ENCODE data around the gene SBF2. TPM values are rescaled to one million over a fixed set of nuclear protein-coding genes. Genes with fewer than 3 reads are reported as not detected.
"Not testable (repeated sequence)": the region's sequence is repeated elsewhere in the genome, so short reads cannot be mapped to it uniquely, and the experiment has no call there.

The SBF2 gene
- total and polyA plus RNA-seq, 10 donors: 3.6 to 70.9 (median 57.1) TPM

DNA sequence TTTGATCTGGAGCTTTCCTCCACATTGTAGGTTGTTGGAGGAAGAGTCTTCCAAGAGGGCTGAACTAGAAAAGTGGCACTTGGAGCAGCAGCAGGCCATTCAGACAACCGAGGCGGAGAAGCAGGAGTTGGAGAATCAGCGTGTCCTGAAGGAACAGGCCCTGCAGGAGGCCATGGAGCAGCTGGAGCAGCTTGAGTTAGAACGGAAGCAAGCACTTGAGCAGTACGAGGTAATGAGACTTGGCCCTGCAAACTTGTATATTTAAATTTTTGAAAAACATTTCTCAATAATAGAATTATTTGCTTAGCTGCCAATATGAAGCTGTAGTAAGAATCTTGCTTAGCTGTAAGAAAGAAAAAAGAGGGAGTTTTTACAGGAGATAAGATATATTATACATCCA is 546.2 kb downstream of the SBF2 start:
- 49 to 80% (median 66%) methylated on average over 5 of the region's 5 CpGs for WGBS, 5 donors
- H3K36me3 ChIP-seq: peaks cover 0 to 85% (median 26%) of the 10 kb centered on the region in 6 donors

DNA sequence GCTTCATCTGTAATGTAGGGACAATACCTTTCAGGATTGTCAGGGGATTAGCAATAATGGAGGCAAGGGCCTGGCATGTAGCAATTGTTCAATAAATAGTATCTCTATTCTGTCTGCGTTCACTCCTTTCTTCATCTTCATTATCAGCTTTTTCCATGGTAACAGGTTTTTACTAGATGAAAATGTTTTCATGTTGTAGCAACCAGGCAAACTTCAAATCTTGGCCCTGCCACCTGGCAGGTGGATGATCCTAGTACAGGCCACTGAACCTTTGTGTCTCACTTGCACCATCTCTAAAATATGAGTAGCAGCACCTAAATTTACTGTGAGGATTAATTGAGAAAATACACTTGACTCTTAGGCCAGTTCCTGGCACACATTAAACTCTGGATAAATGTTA is 546.8 kb downstream of the SBF2 start:
- H3K27ac ChIP-seq: peak overlapping the region in 7 of 8 donors; percentile 3 to 81 (median 72)
- no peaks in the 10 kb centered on the region for H3K9me3 ChIP-seq
- intact Hi-C loops (cut with DNase I; ENCODE audit: low total_unique reads): loop anchor here (5.0 kb wide), 1 partner anchor 135 kb away; no protein-coding TSS in a partner anchor
- peaks cover 36 to 82% (median 48%) of the 10 kb centered on the region in 6 donors for H3K4me1 ChIP-seq
- WGBS, 5 donors: 72 to 88% (median 83%) methylated on average over 1 of the region's 1 CpG
- no peak overlapping the region for H3K4me3 ChIP-seq
- no peak for TF ChIP-seq POLR2AphosphoS5 (IDR thresholded peaks at IDR 0.05)
- DNase-seq: no peak
- H3K36me3 ChIP-seq: peaks cover 0 to 87% (median 26%) of the 10 kb centered on the region in 6 donors
- no peaks in the 10 kb centered on the region for H3K27me3 ChIP-seq (replicated peaks in 1 of 7)

More for the DNA sequence above, 546.2 kb downstream of the SBF2 start:
- no peak for TF ChIP-seq POLR2AphosphoS5 (IDR thresholded peaks at IDR 0.05)
- TF ChIP-seq, protein P1, sequence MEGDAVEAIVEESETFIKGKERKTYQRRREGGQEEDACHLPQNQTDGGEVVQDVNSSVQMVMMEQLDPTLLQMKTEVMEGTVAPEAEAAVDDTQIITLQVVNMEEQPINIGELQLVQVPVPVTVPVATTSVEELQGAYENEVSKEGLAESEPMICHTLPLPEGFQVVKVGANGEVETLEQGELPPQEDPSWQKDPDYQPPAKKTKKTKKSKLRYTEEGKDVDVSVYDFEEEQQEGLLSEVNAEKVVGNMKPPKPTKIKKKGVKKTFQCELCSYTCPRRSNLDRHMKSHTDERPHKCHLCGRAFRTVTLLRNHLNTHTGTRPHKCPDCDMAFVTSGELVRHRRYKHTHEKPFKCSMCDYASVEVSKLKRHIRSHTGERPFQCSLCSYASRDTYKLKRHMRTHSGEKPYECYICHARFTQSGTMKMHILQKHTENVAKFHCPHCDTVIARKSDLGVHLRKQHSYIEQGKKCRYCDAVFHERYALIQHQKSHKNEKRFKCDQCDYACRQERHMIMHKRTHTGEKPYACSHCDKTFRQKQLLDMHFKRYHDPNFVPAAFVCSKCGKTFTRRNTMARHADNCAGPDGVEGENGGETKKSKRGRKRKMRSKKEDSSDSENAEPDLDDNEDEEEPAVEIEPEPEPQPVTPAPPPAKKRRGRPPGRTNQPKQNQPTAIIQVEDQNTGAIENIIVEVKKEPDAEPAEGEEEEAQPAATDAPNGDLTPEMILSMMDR (IDR thresholded peaks at IDR 0.05 in 8 of 11, conservative IDR thresholded peaks at IDR 0.05 in 3 of 11): peak in 1 of 11 experiments; percentile 9
- H3K9me3 ChIP-seq: no peaks in the 10 kb centered on the region
- peak overlapping the region in 7 of 8 donors; percentile 3 to 81 (median 72) for H3K27ac ChIP-seq
- intact Hi-C loops (cut with DNase I; ENCODE audit: low total_unique reads): loop anchor here (5.0 kb wide), 1 partner anchor 136 kb away; no protein-coding TSS in a partner anchor
- H3K27me3 ChIP-seq (replicated peaks in 1 of 7): no peaks in the 10 kb centered on the region
- no peak overlapping the region for H3K4me3 ChIP-seq
- DNase-seq: no peak
- peaks cover 36 to 85% (median 48%) of the 10 kb centered on the region in 6 donors for H3K4me1 ChIP-seq

DNA sequence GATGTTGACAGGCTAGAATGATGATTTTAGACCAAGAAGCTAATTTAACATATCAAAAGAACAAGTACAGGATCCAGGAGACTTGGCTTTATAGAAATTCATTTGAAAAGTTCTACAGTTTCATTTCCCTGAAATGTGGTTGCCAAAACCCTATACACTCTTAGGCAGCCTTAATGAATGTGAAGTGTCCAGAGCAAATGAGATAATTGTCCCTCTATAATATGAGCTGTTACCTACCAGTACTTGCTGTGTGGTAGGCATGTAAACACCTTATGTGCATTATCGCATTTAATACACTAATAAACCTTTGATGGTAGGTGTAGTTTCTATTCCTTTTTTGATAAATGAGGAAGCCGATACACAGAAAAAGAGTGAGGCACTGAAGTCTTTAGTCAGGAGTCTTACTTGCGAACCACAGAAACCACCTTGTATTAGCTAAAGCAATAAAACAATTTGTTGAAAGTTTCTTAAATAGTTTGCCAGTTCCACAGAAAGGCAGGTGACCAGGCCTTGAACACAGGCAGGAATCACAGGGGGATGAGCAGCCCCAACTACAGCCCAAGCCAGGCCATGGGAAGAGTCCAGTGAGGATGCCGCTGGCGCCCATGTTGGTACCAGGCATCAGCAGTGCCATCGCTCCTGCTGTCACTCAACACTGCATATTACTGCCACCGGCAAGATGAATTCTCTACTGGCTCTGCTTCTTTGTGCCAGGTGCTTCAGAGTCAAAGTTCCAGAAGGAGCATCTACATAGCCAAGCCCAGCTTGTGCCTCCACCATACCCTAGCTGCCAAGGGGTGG is 548.4 kb downstream of the SBF2 start:
- Histone ChIP-seq H3K27me3 (replicated peaks in 1 of 7) (no peaks in the 10 kb centered on the region), H3K4me1 (peaks cover 36 to 68% (median 48%) of the 10 kb centered on the region in 6 donors), H3K4me3 (no peak overlapping the region), H3K9me3 (no peaks in the 10 kb centered on the region), H3K36me3 (peaks cover 0 to 87% (median 32%) of the 10 kb centered on the region in 6 donors), H3K27ac (peak overlapping the region; percentile 4 to 81 (median 56))
- no peak for TF ChIP-seq POLR2A (IDR thresholded peaks at IDR 0.05)
- TF ChIP-seq, protein P1 (IDR thresholded peaks at IDR 0.05 in 8 of 11, conservative IDR thresholded peaks at IDR 0.05 in 3 of 11): no peak
- peak in 2 of 3 donors; percentile 12 to 49 for TF ChIP-seq POLR2AphosphoS5 (IDR thresholded peaks at IDR 0.05)
- DNase-seq: no peak
- intact Hi-C loops (cut with DNase I; ENCODE audit: low total_unique reads): loop anchor here (5.0 kb wide), 1 partner anchor 133 kb away; no protein-coding TSS in a partner anchor
- 54 to 75% (median 59%) methylated on average over 7 of the region's 7 CpGs for WGBS, 5 donors

DNA sequence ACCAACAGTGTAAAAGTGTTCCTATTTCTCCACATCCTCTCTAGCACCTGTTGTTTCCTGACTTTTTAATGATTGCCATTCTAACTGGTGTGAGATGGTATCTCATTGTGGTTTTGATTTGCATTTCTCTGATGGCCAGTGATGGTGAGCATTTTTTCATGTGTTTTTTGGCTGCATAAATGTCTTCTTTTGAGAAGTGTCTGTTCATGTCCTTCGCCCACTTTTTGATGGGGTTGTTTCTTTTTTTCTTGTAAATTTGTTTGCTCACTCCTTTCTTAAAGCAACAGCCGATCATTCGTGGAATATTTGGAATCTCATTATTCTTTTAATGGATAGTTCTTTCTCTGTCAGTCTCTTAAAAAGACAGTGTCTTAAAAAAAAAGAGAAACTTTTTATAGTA is 550.5 kb downstream of the SBF2 start:
- H3K27me3 ChIP-seq (replicated peaks in 1 of 7); DNase-seq; intact Hi-C loops (cut with DNase I; ENCODE audit: low total_unique reads); H3K9me3 ChIP-seq; H3K4me3 ChIP-seq: not testable (repeated sequence)
- H3K4me1 ChIP-seq: peaks cover 38 to 68% (median 52%) of the 10 kb centered on the region in 6 donors
- peaks cover 0 to 87% (median 35%) of the 10 kb centered on the region in 6 donors for H3K36me3 ChIP-seq
- H3K27ac ChIP-seq: peak overlapping the region in 2 of 8 donors; percentile 79 to 81
- 51 to 96% (median 92%) methylated on average over 3 of the region's 3 CpGs for WGBS, 5 donors

DNA sequence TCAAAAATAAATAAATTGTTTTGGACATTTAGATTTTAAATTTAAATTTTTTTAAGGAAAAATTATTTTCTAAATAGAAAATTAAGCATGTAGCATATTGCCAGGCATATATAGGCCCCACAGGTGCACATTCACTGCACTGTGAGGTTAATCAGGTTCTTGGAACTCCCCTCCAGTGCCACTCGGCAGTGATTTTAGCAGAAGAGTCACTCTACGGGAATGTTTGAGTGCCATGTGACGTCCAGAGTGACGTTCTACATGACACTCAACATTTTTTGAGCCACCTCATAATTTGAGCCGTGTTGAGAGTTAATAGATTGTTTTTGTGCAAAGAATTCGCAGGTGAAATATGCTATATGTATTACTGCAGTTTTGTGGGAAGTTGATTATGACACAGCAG is 552.8 kb downstream of the SBF2 start:
- 79 to 96% (median 89%) methylated on average over 6 of the region's 6 CpGs for WGBS, 5 donors
- TF ChIP-seq POLR2A (IDR thresholded peaks at IDR 0.05) (no peak), POLR2AphosphoS5 (IDR thresholded peaks at IDR 0.05) (no peak)
- TF ChIP-seq, protein P1 (IDR thresholded peaks at IDR 0.05 in 8 of 11, conservative IDR thresholded peaks at IDR 0.05 in 3 of 11): no peak
- H3K27ac ChIP-seq: peak overlapping the region in 3 of 8 donors; percentile 74 to 82 (median 76)
- H3K4me1 ChIP-seq: peaks cover 29 to 68% (median 45%) of the 10 kb centered on the region in 6 donors
- H3K4me3 ChIP-seq: no peak overlapping the region
- no peak for DNase-seq
- peaks cover 0 to 3% (median 0%) of the 10 kb centered on the region in 8 donors for H3K9me3 ChIP-seq
- peaks cover 3 to 93% (median 46%) of the 10 kb centered on the region in 6 donors for H3K36me3 ChIP-seq
- intact Hi-C loops (cut with DNase I; ENCODE audit: low total_unique reads): no loop called here
- no peaks in the 10 kb centered on the region for H3K27me3 ChIP-seq (replicated peaks in 1 of 7)

Measured in spleen (tissue), 11 donors.